Coronary artery (tissue), 2 donors: ENCODE results near the gene NEU2.
"Not testable (repeated sequence)": the region's sequence is repeated elsewhere in the genome, so short reads cannot be mapped to it uniquely, and the experiment has no call there.

Experiments
- DNase-seq: peaks from one replicate; pipeline ENCODE4 v3.0.0-alpha.2; 2017; ENCODE audit warnings: low spot score
- H3K27ac ChIP-seq, 2 donors: fragments of 200-600 bp; sonication (generic); one replicate each; pipeline ENCODE4 v1.5.1; 2016 to 2019
- H3K4me3 ChIP-seq: fragments of 200-600 bp; sonication (generic); 2 replicates; pipeline ENCODE4 v1.5.1; 2016; ENCODE audit warnings: mild to moderate bottlenecking, moderate library complexity
- TF ChIP-seq, protein P1 (sequence below): fragments of 200-600 bp; sonication (generic); IDR thresholded peaks from one replicate; pipeline ENCODE4 v1.5.1; 2019; ENCODE audit warnings: antibody characterized with exemption

NEU2 gene

GRCh38 chr2:233049194-233049761 lies 16.8 kb downstream of the NEU2 start:
- peak; percentile 28 for DNase-seq
- TF ChIP-seq, protein P1, sequence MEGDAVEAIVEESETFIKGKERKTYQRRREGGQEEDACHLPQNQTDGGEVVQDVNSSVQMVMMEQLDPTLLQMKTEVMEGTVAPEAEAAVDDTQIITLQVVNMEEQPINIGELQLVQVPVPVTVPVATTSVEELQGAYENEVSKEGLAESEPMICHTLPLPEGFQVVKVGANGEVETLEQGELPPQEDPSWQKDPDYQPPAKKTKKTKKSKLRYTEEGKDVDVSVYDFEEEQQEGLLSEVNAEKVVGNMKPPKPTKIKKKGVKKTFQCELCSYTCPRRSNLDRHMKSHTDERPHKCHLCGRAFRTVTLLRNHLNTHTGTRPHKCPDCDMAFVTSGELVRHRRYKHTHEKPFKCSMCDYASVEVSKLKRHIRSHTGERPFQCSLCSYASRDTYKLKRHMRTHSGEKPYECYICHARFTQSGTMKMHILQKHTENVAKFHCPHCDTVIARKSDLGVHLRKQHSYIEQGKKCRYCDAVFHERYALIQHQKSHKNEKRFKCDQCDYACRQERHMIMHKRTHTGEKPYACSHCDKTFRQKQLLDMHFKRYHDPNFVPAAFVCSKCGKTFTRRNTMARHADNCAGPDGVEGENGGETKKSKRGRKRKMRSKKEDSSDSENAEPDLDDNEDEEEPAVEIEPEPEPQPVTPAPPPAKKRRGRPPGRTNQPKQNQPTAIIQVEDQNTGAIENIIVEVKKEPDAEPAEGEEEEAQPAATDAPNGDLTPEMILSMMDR = no peak
- no peak overlapping the region for H3K4me3 ChIP-seq
- no peak overlapping the region for H3K27ac ChIP-seq

GRCh38 chr2:233051241-233052149 lies 19.0 kb downstream of the NEU2 start:
- peak overlapping the region in 1 of 2 donors; percentile 30 for H3K27ac ChIP-seq

GRCh38 chr2:233052517-233052916 lies 20.0 kb downstream of the NEU2 start:
- not testable (repeated sequence) for H3K27ac ChIP-seq, H3K4me3 ChIP-seq, DNase-seq

More at GRCh38 chr2:233051241-233052149, 19.0 kb downstream of the NEU2 start:
- TF ChIP-seq, protein P1 = no peak
- peak; percentile 57 for DNase-seq
- H3K4me3 ChIP-seq = no peak overlapping the region

DNA sequence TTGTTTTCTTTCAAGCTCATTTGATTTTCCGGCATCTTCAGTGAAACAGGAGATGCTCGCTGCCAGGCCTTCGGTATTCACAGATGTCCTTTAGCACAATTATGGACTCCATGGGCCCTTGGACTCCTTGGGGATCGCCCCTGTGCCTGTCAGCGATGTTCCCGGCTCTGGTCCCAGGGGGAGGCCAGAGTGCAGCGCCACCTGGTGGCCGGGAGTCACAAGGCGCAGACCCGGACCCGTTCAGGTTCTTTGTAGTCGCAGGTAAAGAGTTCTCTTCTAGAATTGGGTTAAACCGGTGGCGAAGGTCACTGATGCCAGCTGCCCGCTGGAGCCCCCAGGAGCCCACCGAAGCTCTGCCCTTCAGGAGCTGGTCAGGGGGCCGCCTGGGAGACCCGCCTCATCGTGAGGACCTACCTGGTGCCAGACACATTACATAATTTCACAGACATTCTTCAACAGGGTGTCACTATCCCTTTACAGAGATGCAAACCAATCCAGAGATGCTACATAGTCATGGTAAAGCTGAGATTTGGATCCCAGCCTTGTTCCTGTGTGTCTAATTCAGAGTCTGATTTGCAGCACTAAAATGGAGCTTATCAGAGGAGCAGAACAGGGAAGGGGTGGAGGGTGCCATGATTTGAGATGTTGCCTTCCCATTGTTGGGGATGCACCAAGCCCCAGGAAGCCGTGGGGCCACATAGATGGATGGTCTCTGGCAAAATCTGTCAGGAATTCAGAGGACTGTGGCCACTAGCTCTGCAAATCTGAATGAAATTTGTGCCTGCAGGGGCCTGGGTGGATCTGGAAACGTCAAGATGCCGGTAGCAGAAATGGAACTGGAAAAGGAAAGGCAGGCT lies 21.7 kb downstream of the NEU2 start:
- peak overlapping the region; percentile 12 for H3K4me3 ChIP-seq
- DNase-seq = peak; percentile 70
- H3K27ac ChIP-seq = no peak overlapping the region
- TF ChIP-seq, protein P1 = peak; percentile 86

DNA sequence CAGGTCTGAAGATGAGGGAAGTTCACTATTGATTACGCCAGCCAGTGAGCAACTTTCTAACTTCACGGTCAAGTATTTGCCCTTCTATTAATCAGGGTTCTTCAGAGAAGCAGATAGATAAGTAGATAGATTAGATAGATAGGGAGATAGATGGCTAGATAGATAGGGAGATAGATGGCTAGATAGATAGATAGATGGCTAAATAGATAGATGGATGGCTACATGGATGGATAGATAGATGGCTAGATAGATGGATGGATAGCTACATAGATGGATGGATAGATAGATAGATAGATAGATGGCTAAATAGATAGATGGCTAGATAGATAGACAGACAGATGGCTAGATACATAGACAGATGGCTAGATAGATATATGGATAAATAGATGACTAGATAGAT lies 22.9 kb downstream of the NEU2 start:
- Histone ChIP-seq H3K27ac (no peak overlapping the region), H3K4me3 (no peak overlapping the region)
- TF ChIP-seq, protein P1 = no peak
- no peak for DNase-seq

DNA sequence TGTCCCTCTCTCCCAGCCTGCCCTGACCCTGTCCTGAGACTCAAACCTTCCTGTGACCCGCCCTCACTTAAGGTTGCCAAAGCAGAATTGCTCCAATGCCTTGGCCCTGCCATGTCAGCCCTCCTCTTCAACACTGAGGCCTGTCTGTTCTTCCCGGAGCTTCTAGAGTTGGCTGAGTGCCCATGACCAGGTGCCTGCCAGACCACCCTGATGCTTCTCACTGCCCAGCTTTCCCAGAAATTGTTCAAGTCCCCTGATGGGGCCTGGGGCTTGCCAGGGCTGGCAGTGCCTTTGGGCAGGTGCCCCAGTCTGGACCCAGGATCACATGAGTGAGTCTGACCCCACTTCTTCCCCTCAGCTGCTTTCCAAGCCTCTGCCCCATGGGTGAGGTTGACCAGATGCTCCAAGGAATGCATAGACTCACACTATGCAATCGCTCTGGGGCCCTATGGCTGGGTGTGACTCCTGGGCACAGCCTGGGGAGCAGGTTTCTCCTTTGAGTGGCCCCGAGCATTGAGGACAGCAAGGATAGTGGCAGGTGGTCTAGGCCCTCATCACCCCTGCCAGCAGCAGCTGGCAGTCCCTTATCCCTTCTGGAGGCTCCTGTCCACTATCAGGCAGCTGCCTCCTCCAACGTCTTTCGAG lies 24.6 kb downstream of the NEU2 start:
- H3K4me3 ChIP-seq = no peak overlapping the region
- TF ChIP-seq, protein P1 = no peak
- peak; percentile 54 for DNase-seq
- no peak overlapping the region for H3K27ac ChIP-seq
